Ascending aorta (tissue), 2 donors: ENCODE data around the gene NUCB1. TPM values are rescaled to one million over a fixed set of nuclear protein-coding genes. Genes with fewer than 3 reads are reported as not detected.

Source experiments
- DNase-seq, 2 donors: peaks; one replicate each; pipeline ENCODE4 v3.0.0-alpha.2; 2019; ENCODE audit warnings: low spot score in 2 of 2
- H3K27ac ChIP-seq, 2 donors: fragments of 200-600 bp; sonication (generic); one replicate each; pipeline ENCODE4 v1.5.1; 2016 to 2017; ENCODE audit warnings: mild to moderate bottlenecking in 1 of 2
- H3K27me3 ChIP-seq: fragments of 200-600 bp; sonication (generic); one replicate; pipeline ENCODE4 v1.5.1; 2017
- H3K36me3 ChIP-seq, 2 donors: fragments of 200-600 bp; sonication (generic); one replicate each; pipeline ENCODE4 v1.5.1; 2016
- H3K4me1 ChIP-seq, 2 donors: fragments of 200-600 bp; sonication (generic); one replicate each; pipeline ENCODE4 v1.5.1; 2016 to 2017; ENCODE audit warnings: mild to moderate bottlenecking in 1 of 2
- H3K4me3 ChIP-seq, 2 donors: fragments of 200-600 bp; sonication (generic); one replicate each; pipeline ENCODE4 v1.5.1; 2016 to 2017; ENCODE audit warnings: mild to moderate bottlenecking in 1 of 2
- H3K9me3 ChIP-seq, 2 donors: fragments of 200-600 bp; sonication (generic); one replicate each; pipeline ENCODE4 v1.5.1; 2016
- intact Hi-C: fragments of 100-400 bp; cut with DNase I; formaldehyde crosslinking; loops from one replicate; pipeline ENCODE4 v1.15.1; 2023
- total RNA-seq: library from RNA; depleted of rRNA; stranded (reverse); fragments of >200 nt; gene quantifications from one replicate; pipeline ENCODE4 v1.1.0, GENCODE V29; 2016
- TF ChIP-seq, protein P1 (sequence below), 3 experiments: fragments of 200-600 bp in 2 of 3; fragments of 450-650 bp in 1 of 3; sonication (generic) in 2 of 3; IDR thresholded peaks; one replicate each; pipeline ENCODE4 v1.5.1; 2016 to 2019; ENCODE audit warnings: antibody characterized with exemption in 3 of 3, mild to moderate bottlenecking in 1 of 3, moderate library complexity in 1 of 3

The NUCB1 gene
- total RNA-seq, 1 donor from 2014 or later = 505 TPM

DNA sequence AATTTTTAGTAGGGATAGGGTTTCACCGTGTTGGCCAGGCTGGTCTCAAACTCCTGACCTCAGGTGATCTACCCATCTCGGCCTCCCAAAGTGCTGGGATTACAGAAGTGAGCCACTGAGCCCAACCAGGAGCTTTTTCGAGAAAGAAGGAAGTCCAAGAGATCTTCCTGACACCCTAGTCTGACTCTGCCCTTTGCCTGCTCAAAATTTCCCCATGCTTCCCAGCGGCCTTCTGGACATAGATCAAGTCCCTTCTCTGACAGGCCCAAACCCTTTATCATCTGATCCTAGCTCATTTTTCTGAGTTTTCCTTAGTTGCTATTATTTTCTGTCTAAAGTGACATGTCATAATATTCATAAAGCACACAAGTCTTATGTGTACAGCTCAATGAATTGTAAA lies 53.0 kb downstream of the NUCB1 start:
- H3K9me3 ChIP-seq = no peaks in the 10 kb centered on the region
- TF ChIP-seq, protein P1, sequence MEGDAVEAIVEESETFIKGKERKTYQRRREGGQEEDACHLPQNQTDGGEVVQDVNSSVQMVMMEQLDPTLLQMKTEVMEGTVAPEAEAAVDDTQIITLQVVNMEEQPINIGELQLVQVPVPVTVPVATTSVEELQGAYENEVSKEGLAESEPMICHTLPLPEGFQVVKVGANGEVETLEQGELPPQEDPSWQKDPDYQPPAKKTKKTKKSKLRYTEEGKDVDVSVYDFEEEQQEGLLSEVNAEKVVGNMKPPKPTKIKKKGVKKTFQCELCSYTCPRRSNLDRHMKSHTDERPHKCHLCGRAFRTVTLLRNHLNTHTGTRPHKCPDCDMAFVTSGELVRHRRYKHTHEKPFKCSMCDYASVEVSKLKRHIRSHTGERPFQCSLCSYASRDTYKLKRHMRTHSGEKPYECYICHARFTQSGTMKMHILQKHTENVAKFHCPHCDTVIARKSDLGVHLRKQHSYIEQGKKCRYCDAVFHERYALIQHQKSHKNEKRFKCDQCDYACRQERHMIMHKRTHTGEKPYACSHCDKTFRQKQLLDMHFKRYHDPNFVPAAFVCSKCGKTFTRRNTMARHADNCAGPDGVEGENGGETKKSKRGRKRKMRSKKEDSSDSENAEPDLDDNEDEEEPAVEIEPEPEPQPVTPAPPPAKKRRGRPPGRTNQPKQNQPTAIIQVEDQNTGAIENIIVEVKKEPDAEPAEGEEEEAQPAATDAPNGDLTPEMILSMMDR (IDR thresholded peaks at IDR 0.05) = no peak
- H3K4me3 ChIP-seq = no peak overlapping the region
- H3K27me3 ChIP-seq = no peaks in the 10 kb centered on the region
- peaks cover 5 to 13% of the 10 kb centered on the region in 2 donors for H3K4me1 ChIP-seq
- intact Hi-C loops = no loop called here
- peak overlapping the region; percentile 86 to 94 for H3K27ac ChIP-seq
- DNase-seq = no peak
- H3K36me3 ChIP-seq = peaks cover 0 to 6% of the 10 kb centered on the region in 2 donors

- intact Hi-C loops = loop anchor here (1.0 to 2.0 kb wide), 3 partner anchors 15 to 54 kb away; partner anchors contain the start of gene NUCB1
- peak overlapping the region; percentile 88 to 95 for H3K4me3 ChIP-seq
- peak overlapping the region; percentile 86 to 94 for H3K27ac ChIP-seq
Observed at GRCh38 chr19:48953990-48954594, 54.0 kb downstream of the NUCB1 start.

GRCh38 chr19:48954595-48955307 lies 54.6 kb downstream of the NUCB1 start, which contains the start of gene BAX:
Gene BAX, plus strand, starts transcription at chr19:48954875. Its CDS starts 54 bp downstream, at chr19:48954929.
- H3K4me3 ChIP-seq = peak within 1 kb of the TSS; percentile 88 to 95
- DNase-seq = peak; percentile 92 to 99
- TF ChIP-seq, protein P1 (IDR thresholded peaks at IDR 0.05) = no peak
- peak within 1 kb of the TSS; percentile 86 to 94 for H3K27ac ChIP-seq
- H3K36me3 ChIP-seq = peaks cover 0 to 7% of the 10 kb centered on the region in 2 donors
- peaks cover 5 to 13% of the 10 kb centered on the region in 2 donors for H3K4me1 ChIP-seq
- no peaks in the 10 kb centered on the region for H3K27me3 ChIP-seq
- no peaks in the 10 kb centered on the region for H3K9me3 ChIP-seq
- intact Hi-C loops = loop anchor here (1.0 to 2.0 kb wide), 3 partner anchors 14 to 54 kb away; partner anchors contain the start of gene NUCB1

More at GRCh38 chr19:48953990-48954594, 54.0 kb downstream of the NUCB1 start:
- DNase-seq = no peak
- peaks cover 5 to 13% of the 10 kb centered on the region in 2 donors for H3K4me1 ChIP-seq
- no peaks in the 10 kb centered on the region for H3K27me3 ChIP-seq
- TF ChIP-seq, protein P1 (IDR thresholded peaks at IDR 0.05) = no peak
- peaks cover 0 to 7% of the 10 kb centered on the region in 2 donors for H3K36me3 ChIP-seq
- no peaks in the 10 kb centered on the region for H3K9me3 ChIP-seq

DNA sequence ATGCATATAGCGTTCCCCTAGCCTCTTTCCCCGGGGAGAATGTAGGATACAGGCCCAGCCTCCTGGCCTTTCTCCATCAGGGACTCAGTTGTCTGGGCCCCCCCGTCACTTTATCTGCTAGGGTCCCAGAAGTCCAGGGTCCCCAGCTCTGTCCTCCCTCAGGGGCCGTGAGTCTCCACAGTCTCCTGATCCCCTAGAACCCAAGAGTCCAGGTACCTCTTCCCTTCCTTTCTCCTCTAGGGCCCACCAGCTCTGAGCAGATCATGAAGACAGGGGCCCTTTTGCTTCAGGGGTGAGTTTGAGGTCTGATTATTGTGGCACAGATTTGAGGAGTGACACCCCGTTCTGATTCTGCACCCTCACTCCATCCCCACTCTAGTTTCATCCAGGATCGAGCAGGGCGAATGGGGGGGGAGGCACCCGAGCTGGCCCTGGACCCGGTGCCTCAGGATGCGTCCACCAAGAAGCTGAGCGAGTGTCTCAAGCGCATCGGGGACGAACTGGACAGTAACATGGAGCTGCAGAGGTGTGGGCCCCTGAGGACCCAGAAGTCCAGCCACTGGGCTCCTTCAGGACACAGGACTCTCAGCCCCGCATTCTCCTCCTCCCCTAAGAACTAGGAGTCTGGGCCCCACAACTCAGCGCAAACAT lies 55.3 kb downstream of the NUCB1 start:
- Histone ChIP-seq H3K27ac (peak overlapping the region; percentile 86 to 94), H3K27me3 (no peaks in the 10 kb centered on the region), H3K36me3 (peaks cover 0 to 7% of the 10 kb centered on the region in 2 donors), H3K4me3 (peak overlapping the region; percentile 88 to 95), H3K9me3 (no peaks in the 10 kb centered on the region), H3K4me1 (peaks cover 5 to 13% of the 10 kb centered on the region in 2 donors)
- DNase-seq = no peak
- intact Hi-C loops = loop anchor here (2.0 kb wide), 2 partner anchors 13 to 29 kb away; no protein-coding TSS in a partner anchor
- TF ChIP-seq, protein P1 (IDR thresholded peaks at IDR 0.05) = no peak

- H3K4me3 ChIP-seq = no peak overlapping the region
- TF ChIP-seq, protein P1 (IDR thresholded peaks at IDR 0.05) = no peak
- H3K27ac ChIP-seq = no peak overlapping the region
- H3K27me3 ChIP-seq = no peaks in the 10 kb centered on the region
- DNase-seq = no peak
- H3K36me3 ChIP-seq = peaks cover 0 to 7% of the 10 kb centered on the region in 2 donors
- H3K9me3 ChIP-seq = no peaks in the 10 kb centered on the region
- intact Hi-C loops = no loop called here
- H3K4me1 ChIP-seq = peaks cover 5 to 17% of the 10 kb centered on the region in 2 donors
Observed at GRCh38 chr19:48958006-48958405, 57.9 kb downstream of the NUCB1 start.
